ENCODE data around the gene CDH13.

DNA sequence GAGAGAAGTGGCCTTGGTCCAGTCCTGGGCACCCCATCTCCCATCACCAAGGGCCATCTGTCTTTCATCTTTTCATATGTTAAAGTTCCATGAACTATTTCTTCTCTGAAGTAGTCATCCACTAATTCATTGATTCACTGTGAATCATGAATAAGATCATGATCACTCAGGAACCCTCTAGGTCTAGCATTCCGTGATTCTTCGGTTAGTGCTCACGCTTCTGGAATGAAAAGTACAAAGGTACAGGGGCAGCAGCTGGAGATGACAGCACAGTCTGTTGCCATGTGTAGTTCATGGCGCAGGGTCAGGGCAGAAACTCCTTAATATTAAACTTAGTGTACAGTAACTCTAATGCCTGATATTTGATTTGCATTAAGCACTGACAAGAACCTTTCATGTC lies 127.1 kb downstream of the CDH13 start:
- no peak for TF ChIP-seq POLR2AphosphoS5 (IDR thresholded peaks at IDR 0.05; ENCODE audit: borderline replicate concordance, low read depth, low read length)
- TF ChIP-seq EZH2 (IDR thresholded peaks at IDR 0.05) = no peak
- no peak for TF ChIP-seq FOXP2 (optimal IDR thresholded peaks at IDR 0.05; ENCODE audit: control extremely low read depth, extremely low read length, insufficient read depth)

All from SK-N-MC (cell line).